Activated T-cell treated with anti-CD3 and anti-CD28 coated beads, Interleukin-2, amount 50 U/mL, for 48 hours (primary cell): ENCODE results near the gene ACP5.

Source experiments
- DNase-seq, 2 experiments: peaks; one replicate each; pipeline ENCODE4 v3.0.0-alpha.2; 2020

ACP5 gene

GRCh38 chr19:11547929-11548700 lies 29.3 kb downstream of the ACP5 start:
- DNase-seq: no peak

DNA sequence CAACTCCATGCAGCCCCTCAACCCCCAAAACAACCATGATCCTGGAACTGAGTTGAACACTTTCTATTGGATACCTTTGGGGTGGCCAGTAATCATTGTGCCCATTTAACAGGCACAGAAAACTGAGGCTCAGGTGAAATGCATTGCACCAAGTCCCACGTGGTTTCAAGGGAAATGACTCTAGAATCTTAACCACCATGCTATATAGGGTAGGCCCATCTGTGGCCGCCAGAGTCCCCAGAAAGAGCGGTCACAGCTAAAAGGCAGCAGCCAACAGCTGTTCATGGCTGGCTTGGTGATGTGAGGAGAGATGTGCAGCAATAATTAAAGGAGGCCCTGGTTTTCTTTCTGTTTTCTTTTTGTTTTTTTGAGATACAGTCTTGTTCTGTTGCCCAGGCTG lies 36.2 kb downstream of the ACP5 start:
- DNase-seq: no peak

DNA sequence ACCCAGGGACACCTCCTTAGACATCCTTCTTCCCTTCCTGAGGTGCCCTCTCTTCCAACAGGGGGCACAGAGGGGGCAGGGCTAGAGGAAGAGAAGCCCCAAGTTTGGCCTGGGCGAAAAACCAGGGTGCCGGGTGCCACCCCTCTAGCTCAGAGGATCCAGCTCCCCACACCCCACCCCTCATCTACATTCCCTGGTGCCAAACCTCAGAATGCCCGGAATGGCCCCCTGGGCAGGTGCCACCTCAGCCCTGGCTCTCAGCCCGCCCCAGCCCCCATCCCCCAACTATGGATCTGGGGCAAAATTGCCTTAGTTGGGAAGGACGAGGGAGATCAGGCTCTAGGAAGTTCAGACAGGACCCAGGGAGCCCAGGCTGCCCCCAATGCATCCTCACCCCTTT lies 36.8 kb downstream of the ACP5 start:
- no peak for DNase-seq

DNA sequence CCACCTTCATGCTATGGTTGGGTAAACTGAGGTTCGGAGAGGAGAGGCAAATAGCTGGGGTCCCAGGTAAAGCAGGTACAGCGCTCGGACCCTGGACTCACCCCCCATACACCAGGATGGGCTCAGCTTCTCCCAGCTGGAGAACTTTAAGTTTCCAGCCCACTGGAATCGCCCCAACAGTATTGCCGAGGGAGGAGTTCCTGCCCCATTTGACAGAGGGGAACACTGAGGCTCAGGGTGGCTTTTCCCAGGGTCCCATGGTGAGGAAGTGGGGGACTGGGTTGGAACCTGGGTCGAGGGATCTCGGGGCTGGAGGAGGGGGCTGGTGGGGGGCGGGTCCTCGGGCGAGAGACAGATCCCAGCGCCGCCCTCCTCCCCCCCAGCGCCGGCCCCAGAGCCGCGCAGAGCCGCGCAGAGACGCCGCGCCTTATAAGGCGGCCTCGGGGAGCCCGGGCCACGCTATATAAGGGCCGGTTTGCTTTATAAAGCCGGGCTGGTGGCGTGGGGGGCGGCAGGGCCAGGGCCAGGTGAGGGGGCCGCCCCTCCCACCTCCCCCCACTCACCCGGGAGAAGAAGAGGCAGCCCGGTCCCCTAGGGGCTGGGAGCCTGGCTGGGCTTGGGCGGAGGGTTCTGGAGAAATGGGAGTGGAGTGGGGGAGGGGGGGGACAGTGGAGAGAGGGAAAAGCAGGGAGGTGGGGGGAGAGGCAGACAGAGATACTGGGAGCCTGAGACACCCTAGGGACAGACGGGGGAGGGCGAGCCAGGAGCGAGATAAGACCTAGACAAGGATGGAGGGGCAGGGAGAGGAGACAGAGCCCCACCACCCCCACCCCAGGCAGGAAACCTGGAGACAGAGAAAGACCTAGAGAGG lies 37.7 kb downstream of the ACP5 start:
- DNase-seq: no peak

GRCh38 chr19:11538232-11539036 lies 39.0 kb downstream of the ACP5 start, which contains the start of gene CNN1:
CNN1 (plus strand) TSS chr19:11538851; CDS start chr19:11538928, 77 bp downstream.
- DNase-seq: no peak

DNA sequence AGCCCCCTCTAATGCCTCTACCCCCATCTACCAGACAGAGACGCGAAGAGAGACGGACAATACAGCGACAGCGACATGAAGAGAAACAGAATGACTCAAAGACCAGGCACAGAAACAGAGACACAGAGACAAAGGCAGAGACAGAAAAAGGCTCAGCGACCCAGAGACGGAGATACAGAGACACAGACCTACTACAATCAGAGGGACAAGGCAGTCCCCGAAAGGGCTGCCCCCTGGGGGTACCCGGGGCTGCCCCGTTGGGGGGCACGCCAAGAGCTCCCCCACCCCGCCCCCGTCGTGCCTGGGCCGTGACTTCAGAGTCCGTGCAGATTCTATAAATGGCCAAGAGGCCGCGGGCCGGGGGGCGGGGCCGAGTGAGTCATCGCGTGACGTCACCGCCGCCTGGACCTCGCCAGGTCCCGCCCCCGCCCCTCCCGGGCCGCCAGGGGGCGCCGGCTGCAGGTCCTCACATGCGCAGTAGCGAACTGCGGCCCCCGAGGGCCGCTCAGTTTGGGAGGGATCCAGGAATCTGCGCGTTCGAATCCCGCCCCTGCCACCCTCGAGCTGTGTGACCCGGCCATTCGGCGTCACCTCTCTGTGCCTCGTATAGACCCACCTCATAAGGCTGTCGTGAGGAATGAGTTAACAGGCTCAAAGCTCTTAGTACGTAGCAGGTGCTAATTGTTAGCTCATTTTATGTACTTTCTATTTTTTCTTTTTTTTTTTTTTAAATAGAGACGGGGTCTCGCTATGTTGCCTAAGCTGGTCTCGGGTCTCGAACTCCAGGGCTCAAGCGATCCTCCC lies 41.5 kb downstream of the ACP5 start:
- DNase-seq: peak; percentile 91 to 93

- no peak for DNase-seq
These were observed 42.5 kb downstream of the ACP5 start for GRCh38 chr19:11534948-11535347.

DNA sequence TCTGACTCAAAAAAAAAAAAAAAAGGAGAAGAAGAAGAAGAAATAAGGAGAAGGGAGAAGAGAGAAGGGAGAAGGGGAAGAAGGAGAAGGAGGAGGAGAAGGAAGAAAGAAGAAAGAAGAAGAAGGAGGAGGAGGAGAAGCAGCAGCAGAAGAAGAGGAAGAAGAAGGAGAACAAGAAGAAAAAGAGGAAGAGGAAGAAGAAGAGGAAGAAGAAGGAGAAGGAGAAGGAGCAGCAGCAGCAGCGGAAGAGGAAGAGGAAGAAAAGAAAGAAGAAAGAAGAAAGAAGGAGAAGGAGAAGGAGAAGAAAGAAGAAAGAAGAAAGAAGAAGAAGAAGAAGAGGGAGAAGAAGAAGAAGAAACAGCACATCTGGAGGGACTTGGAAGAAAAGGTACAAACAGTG lies 42.9 kb downstream of the ACP5 start:
- DNase-seq: no peak

DNA sequence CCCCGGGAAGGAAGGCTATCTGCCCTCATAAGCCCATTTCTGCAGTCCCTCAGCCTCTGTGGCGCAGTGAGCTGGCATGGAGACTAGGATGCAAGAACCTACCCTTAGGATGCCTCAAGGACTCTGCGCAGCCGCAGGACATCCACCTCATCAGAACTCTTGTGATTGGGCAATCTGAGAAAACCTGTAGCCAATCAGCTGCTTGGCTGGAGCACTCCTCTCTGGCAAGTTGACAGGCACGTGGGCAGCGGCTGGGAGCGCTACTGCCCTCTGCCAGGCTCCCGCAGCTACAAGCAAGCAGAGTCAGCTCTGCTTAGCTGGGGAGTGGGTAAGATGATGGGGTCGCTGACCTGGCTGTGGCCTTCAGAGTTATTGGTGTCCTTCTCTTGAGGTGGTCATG lies 47.0 kb downstream of the ACP5 start:
- peak; percentile 63 to 73 for DNase-seq

- peak; percentile 96 for DNase-seq
These were observed 48.7 kb downstream of the ACP5 start, which contains the start of gene ECSIT for GRCh38 chr19:11528551-11529341. ECSIT (minus strand) TSS chr19:11529134; CDS start chr19:11519170, 9,964 bp downstream.
